Gastrocnemius medialis (tissue), 4 donors: Measurements from ENCODE around the gene SWT1.
"Not testable (repeated sequence)": the region's sequence is repeated elsewhere in the genome, so short reads cannot be mapped to it uniquely, and the experiment has no call there.

Experiments
- POLR2A ChIP-seq, 2 donors: fragments of 450-650 bp; IDR thresholded peaks; one replicate each; pipeline ENCODE4 v1.6.1; 2017; ENCODE audit warnings: antibody characterized with exemption in 2 of 2, mild to moderate bottlenecking in 2 of 2, moderate library complexity in 2 of 2
- TF ChIP-seq, protein P1 (sequence below), 5 experiments: fragments of 450-650 bp in 3 of 5; fragments of 200-600 bp in 2 of 5; sonication (generic) in 2 of 5; IDR thresholded peaks in 4 of 5; conservative IDR thresholded peaks in 1 of 5; 1 replicate in 4 of 5; 2 replicates in 1 of 5; pipeline ENCODE4 v1.5.1; 2016 to 2019; ENCODE audit warnings: antibody characterized with exemption in 5 of 5, mild to moderate bottlenecking in 3 of 5, moderate library complexity in 3 of 5

DNA sequence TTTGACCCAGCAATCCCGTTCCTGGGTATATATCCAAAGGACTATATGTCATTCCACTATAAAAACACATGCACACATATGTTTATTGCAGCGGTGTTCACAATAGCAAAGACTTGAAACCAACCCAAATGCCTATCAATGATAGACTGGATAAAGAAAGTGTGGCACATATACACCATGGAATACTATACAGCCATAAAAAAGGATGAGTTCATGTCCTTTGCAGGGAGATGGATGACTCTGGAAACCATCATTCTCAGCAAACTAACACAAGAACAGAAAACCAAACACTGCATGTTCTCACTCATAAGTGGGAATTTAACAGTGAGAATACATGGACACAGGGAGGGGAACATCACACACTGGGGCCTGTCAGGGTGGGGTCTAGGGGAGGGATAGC lies 80.2 kb downstream of the SWT1 start:
- TF ChIP-seq, protein P1, sequence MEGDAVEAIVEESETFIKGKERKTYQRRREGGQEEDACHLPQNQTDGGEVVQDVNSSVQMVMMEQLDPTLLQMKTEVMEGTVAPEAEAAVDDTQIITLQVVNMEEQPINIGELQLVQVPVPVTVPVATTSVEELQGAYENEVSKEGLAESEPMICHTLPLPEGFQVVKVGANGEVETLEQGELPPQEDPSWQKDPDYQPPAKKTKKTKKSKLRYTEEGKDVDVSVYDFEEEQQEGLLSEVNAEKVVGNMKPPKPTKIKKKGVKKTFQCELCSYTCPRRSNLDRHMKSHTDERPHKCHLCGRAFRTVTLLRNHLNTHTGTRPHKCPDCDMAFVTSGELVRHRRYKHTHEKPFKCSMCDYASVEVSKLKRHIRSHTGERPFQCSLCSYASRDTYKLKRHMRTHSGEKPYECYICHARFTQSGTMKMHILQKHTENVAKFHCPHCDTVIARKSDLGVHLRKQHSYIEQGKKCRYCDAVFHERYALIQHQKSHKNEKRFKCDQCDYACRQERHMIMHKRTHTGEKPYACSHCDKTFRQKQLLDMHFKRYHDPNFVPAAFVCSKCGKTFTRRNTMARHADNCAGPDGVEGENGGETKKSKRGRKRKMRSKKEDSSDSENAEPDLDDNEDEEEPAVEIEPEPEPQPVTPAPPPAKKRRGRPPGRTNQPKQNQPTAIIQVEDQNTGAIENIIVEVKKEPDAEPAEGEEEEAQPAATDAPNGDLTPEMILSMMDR (IDR thresholded peaks at IDR 0.05 in 4 of 5, conservative IDR thresholded peaks at IDR 0.05 in 1 of 5): not testable (repeated sequence)
- not testable (repeated sequence) for TF ChIP-seq POLR2A (IDR thresholded peaks at IDR 0.05)
